Neural cell (in vitro differentiated cells): ENCODE data around the gene COX10. TPM values are rescaled to one million over a fixed set of nuclear protein-coding genes. Genes with fewer than 3 reads are reported as not detected.

Source experiments
- H2AFZ ChIP-seq: fragments of 200-600, 300-800 bp; sonication (generic), shearing (Covaris generic); 2 replicates; pipeline ENCODE4 v1.6.0; 2014; ENCODE audit warnings: low read depth, mild to moderate bottlenecking, antibody characterized with exemption, low read length, moderate library complexity
- H3F3A ChIP-seq: fragments of 200-600 bp; shearing (Covaris generic); 2 replicates; pipeline ENCODE4 v1.6.1; 2016; ENCODE audit warnings: mild to moderate bottlenecking, moderate library complexity, mixed read lengths, antibody characterized with exemption, low read length; ENCODE audit not compliant: insufficient read depth, poor library complexity, severe bottlenecking
- H3K27ac ChIP-seq: fragments of 200-600, 300-800 bp; sonication (generic), shearing (Covaris generic); 2 replicates; pipeline ENCODE4 v1.5.1; 2014; ENCODE audit warnings: mild to moderate bottlenecking, low read length, moderate library complexity
- H3K27me3 ChIP-seq: fragments of 300-800, 200-600 bp; sonication (generic), shearing (Covaris generic); 2 replicates; pipeline ENCODE4 v1.6.0; 2014; ENCODE audit warnings: mild to moderate bottlenecking, low read depth, low read length, moderate library complexity; ENCODE audit not compliant: insufficient read depth
- H3K36me3 ChIP-seq: fragments of 300-800, 200-600 bp; sonication (generic), shearing (Covaris generic); 2 replicates; pipeline ENCODE4 v1.5.1; 2014; ENCODE audit warnings: mild to moderate bottlenecking, antibody characterized with exemption, low read length, moderate library complexity; ENCODE audit not compliant: insufficient read depth
- H3K4me2 ChIP-seq: fragments of 300-800, 200-600 bp; sonication (generic), shearing (Covaris generic); 2 replicates; pipeline ENCODE4 v1.6.0; 2014; ENCODE audit warnings: mild to moderate bottlenecking, low read length
- H3K4me3 ChIP-seq: fragments of 300-800, 200-600 bp; sonication (generic), shearing (Covaris generic); 2 replicates; pipeline ENCODE4 v1.5.1; 2014; ENCODE audit warnings: mild to moderate bottlenecking, low read length, moderate library complexity
- H3K79me2 ChIP-seq: fragments of 200-600 bp; shearing (Covaris generic); replicated peaks from 2 replicates; pipeline ENCODE4 v1.6.0; 2014; ENCODE audit warnings: mild to moderate bottlenecking, low read length, moderate library complexity; ENCODE audit not compliant: insufficient read depth
- H3K9ac ChIP-seq: fragments of 300-800, 200-600 bp; sonication (generic), shearing (Covaris generic); 2 replicates; pipeline ENCODE4 v1.6.1; 2016; ENCODE audit warnings: mild to moderate bottlenecking, low read length, mixed read lengths
- H3K9me2 ChIP-seq: fragments of 200-600 bp; shearing (Covaris generic); 2 replicates; pipeline ENCODE4 v1.6.1; 2016; ENCODE audit warnings: mild to moderate bottlenecking, low read length, mixed read lengths; ENCODE audit not compliant: insufficient read depth
- H3K9me3 ChIP-seq: fragments of 200-600, 300-800 bp; sonication (generic), shearing (Covaris generic); 2 replicates; pipeline ENCODE4 v1.6.1; 2016; ENCODE audit warnings: mild to moderate bottlenecking, mixed run types, low read length, moderate library complexity, mixed read lengths
- H4K20me1 ChIP-seq: fragments of 200-600 bp; shearing (Covaris generic); 2 replicates; pipeline ENCODE4 v1.6.1; 2016; ENCODE audit warnings: mild to moderate bottlenecking, mixed run types; ENCODE audit not compliant: insufficient read depth
- CTCF ChIP-seq: fragments of 450-650 bp; IDR thresholded peaks from 2 replicates; pipeline ENCODE4 v1.5.1; 2014; ENCODE audit warnings: antibody characterized with exemption, mild to moderate bottlenecking, moderate library complexity; ENCODE audit not compliant: poor library complexity, severe bottlenecking
- EP300 ChIP-seq: fragments of 450-650 bp; conservative IDR thresholded peaks from 2 replicates; pipeline ENCODE4 v1.6.1; 2014; ENCODE audit warnings: antibody characterized with exemption, mild to moderate bottlenecking, moderate library complexity; ENCODE audit not compliant: poor library complexity, severe bottlenecking
- EZH2 ChIP-seq: fragments of 200-600, 300-800 bp; shearing (Covaris generic), sonication (generic); IDR thresholded peaks from 2 replicates; pipeline ENCODE4 v1.6.1; 2014; ENCODE audit warnings: antibody characterized with exemption, low read length, borderline replicate concordance, mild to moderate bottlenecking; ENCODE audit not compliant: insufficient read depth, poor library complexity, severe bottlenecking
- MXI1 ChIP-seq: fragments of 450-650 bp; conservative IDR thresholded peaks from 2 replicates; pipeline ENCODE4 v1.6.1; 2014; ENCODE audit warnings: antibody characterized with exemption, mild to moderate bottlenecking; ENCODE audit not compliant: poor library complexity, severe bottlenecking
- POLR2AphosphoS5 ChIP-seq: IDR thresholded peaks from 2 replicates; pipeline ENCODE4 v1.6.1; 2012
- RAD21 ChIP-seq: fragments of 450-650 bp; conservative IDR thresholded peaks from 2 replicates; pipeline ENCODE4 v1.6.1; 2014; ENCODE audit warnings: antibody characterized with exemption, mild to moderate bottlenecking, moderate library complexity
- SMC3 ChIP-seq: fragments of 450-650 bp; conservative IDR thresholded peaks from 2 replicates; pipeline ENCODE4 v1.6.1; 2014; ENCODE audit warnings: antibody characterized with exemption, mild to moderate bottlenecking, moderate library complexity; ENCODE audit not compliant: poor library complexity
- TAF1 ChIP-seq: IDR thresholded peaks from 2 replicates; pipeline ENCODE4 v1.6.1; 2012; ENCODE audit warnings: low read depth
- polyA plus RNA-seq: library from polyadenylated mRNA; depleted of rRNA; stranded (reverse); fragments of >200 nt; gene quantifications from 2 replicates; pipeline ENCODE4 v1.2.3, GENCODE V29; 2014
- TF ChIP-seq, protein P1 (sequence below): IDR thresholded peaks from 2 replicates; pipeline ENCODE4 v1.6.1; 2012; ENCODE audit warnings: borderline replicate concordance

Gene COX10
- polyA plus RNA-seq, 1 donor from 2014 or later = 7.2 TPM

DNA sequence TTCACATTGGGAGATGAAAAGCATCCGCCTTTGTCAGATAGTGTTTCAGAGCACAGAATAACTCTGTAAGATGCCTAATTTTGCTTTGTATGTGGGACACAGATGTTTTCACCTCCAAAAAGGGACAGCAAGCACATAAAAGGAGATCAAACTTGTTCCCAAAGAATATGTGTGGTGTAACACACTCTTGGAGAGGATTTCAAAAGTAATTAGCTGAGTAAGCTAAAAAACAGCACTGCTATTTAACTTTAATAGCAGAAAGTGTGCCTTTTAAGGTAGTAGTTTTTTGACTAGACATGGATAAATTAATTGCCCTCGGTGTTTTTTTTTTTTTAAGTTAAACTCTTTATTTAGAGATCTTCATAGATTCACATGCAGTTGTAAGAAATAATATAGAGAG, 65.2 kb downstream of the COX10 start:
- Histone ChIP-seq H3F3A (no peaks in the 10 kb centered on the region), H3K27me3 (no peaks in the 10 kb centered on the region), H3K79me2 (no peaks in the 10 kb centered on the region), H3K4me2 (no peak overlapping the region), H3K9me3 (peaks cover 3% of the 10 kb centered on the region), H3K27ac (no peak overlapping the region), H2AFZ (no peak overlapping the region), H4K20me1 (no peaks in the 10 kb centered on the region), H3K36me3 (no peaks in the 10 kb centered on the region), H3K4me3 (no peak overlapping the region), H3K9me2 (no peaks in the 10 kb centered on the region), H3K9ac (no peak overlapping the region)
- TF ChIP-seq TAF1 = no peak
- no peak for TF ChIP-seq CTCF
- TF ChIP-seq MXI1 = no peak
- TF ChIP-seq SMC3 = no peak
- no peak for TF ChIP-seq POLR2AphosphoS5

DNA sequence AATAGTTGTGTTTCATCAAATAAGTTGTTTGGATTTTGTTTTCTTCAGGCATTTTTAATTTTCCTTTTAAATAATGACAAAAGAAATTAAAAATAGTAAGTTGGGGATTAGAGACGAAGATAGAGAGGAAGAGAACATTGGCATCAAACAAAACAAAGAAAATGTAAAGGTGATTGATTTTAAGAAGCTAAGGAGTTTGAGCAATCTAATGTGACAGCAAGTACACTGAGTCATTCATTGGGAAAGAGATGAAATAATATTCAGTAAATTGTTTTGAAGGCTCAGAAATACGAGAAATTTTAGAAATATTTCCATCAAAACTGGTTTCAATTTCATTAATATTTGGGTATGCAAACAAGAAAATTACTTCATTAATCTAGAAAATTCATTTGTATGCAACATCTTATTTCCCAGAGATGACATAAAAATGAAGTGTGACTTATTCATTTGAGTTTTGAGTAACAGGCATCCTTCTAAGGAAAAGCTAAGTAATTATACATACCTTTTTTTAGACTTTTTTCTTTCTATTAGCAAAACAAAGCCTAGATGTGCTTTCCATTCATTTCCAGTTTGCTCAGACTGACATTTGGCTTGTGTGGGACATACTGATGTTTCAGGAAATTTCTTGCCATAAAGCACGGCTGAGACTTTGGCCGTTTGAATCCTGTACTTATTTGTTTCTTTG, 66.7 kb downstream of the COX10 start:
- H4K20me1 ChIP-seq = no peaks in the 10 kb centered on the region
- no peak overlapping the region for H3K27ac ChIP-seq
- no peaks in the 10 kb centered on the region for H3K27me3 ChIP-seq
- no peak overlapping the region for H3K9ac ChIP-seq
- TF ChIP-seq MXI1 = no peak
- no peak for TF ChIP-seq EP300
- no peak for TF ChIP-seq RAD21
- TF ChIP-seq TAF1 = no peak
- TF ChIP-seq EZH2 = no peak
- TF ChIP-seq CTCF = no peak
- TF ChIP-seq, protein P1, sequence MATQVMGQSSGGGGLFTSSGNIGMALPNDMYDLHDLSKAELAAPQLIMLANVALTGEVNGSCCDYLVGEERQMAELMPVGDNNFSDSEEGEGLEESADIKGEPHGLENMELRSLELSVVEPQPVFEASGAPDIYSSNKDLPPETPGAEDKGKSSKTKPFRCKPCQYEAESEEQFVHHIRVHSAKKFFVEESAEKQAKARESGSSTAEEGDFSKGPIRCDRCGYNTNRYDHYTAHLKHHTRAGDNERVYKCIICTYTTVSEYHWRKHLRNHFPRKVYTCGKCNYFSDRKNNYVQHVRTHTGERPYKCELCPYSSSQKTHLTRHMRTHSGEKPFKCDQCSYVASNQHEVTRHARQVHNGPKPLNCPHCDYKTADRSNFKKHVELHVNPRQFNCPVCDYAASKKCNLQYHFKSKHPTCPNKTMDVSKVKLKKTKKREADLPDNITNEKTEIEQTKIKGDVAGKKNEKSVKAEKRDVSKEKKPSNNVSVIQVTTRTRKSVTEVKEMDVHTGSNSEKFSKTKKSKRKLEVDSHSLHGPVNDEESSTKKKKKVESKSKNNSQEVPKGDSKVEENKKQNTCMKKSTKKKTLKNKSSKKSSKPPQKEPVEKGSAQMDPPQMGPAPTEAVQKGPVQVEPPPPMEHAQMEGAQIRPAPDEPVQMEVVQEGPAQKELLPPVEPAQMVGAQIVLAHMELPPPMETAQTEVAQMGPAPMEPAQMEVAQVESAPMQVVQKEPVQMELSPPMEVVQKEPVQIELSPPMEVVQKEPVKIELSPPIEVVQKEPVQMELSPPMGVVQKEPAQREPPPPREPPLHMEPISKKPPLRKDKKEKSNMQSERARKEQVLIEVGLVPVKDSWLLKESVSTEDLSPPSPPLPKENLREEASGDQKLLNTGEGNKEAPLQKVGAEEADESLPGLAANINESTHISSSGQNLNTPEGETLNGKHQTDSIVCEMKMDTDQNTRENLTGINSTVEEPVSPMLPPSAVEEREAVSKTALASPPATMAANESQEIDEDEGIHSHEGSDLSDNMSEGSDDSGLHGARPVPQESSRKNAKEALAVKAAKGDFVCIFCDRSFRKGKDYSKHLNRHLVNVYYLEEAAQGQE = no peak
- no peak for TF ChIP-seq SMC3
- TF ChIP-seq POLR2AphosphoS5 = no peak
- H3K4me3 ChIP-seq = no peak overlapping the region
- H3F3A ChIP-seq = no peaks in the 10 kb centered on the region
- no peak overlapping the region for H3K4me2 ChIP-seq
- no peak overlapping the region for H2AFZ ChIP-seq
- no peaks in the 10 kb centered on the region for H3K9me2 ChIP-seq
- H3K36me3 ChIP-seq = no peaks in the 10 kb centered on the region
- H3K79me2 ChIP-seq = no peaks in the 10 kb centered on the region
- no peaks in the 10 kb centered on the region for H3K9me3 ChIP-seq
